OCI-LY7 (cell line): ENCODE results near the gene NAA15. TPM values are rescaled to one million over a fixed set of nuclear protein-coding genes. Genes with fewer than 3 reads are reported as not detected.

ENCODE experiments used
- BruUV-seq: library from RNA; stranded (reverse); fragments of 400-500 nt; replicated peaks from 2 replicates; lab custom pipeline; 2021; lab: Mats Ljungman, UMichigan
- CTCF ChIA-PET: fragments of 300-600 bp; sonication (Branson Sonifier 250); formaldehyde crosslinking; loops from one replicate; lab custom pipeline; 2022; ENCODE audit warnings: antibody characterized with exemption; ENCODE audit not compliant: unreplicated experiment; lab: Charles Lee
- POLR2A ChIA-PET: fragments of 300-600 bp; sonication (Branson Sonifier 250); formaldehyde crosslinking; loops from one replicate; lab custom pipeline; 2022; ENCODE audit warnings: antibody characterized with exemption; lab: Charles Lee
- DNase-seq: peaks from one replicate; pipeline ENCODE4 v3.0.0-alpha.2; 2015; ENCODE audit warnings: low spot score
- H2AFZ ChIP-seq: fragments of 200-600 bp; sonication (generic), shearing (Covaris generic); 2 replicates; pipeline ENCODE4 v1.6.1; 2014; ENCODE audit warnings: mild to moderate bottlenecking, antibody characterized with exemption, low read length, moderate library complexity
- H3K27ac ChIP-seq: fragments of 200-600 bp; sonication (generic); 2 replicates; pipeline ENCODE4 v1.5.1; 2014; ENCODE audit warnings: mixed run types, low read depth, mild to moderate bottlenecking, moderate library complexity, low read length, inconsistent platforms; ENCODE audit not compliant: poor library complexity, severe bottlenecking
- H3K36me3 ChIP-seq: fragments of 200-600 bp; sonication (generic); 2 replicates; pipeline ENCODE4 v1.6.1; 2014; ENCODE audit warnings: mild to moderate bottlenecking, antibody characterized with exemption, low read length, moderate library complexity, mixed read lengths; ENCODE audit not compliant: insufficient read depth
- H3K4me1 ChIP-seq: fragments of 200-600 bp; sonication (generic); 2 replicates; pipeline ENCODE4 v1.5.1; 2014; ENCODE audit warnings: mild to moderate bottlenecking, low read length; ENCODE audit not compliant: insufficient read depth, poor library complexity, severe bottlenecking
- H3K4me2 ChIP-seq: fragments of 200-600 bp; sonication (generic); 2 replicates; pipeline ENCODE4 v1.6.1; 2014; ENCODE audit warnings: mild to moderate bottlenecking, low read length
- H3K4me3 ChIP-seq: fragments of 200-600 bp; sonication (generic); 2 replicates; pipeline ENCODE4 v1.5.1; 2014; ENCODE audit warnings: mild to moderate bottlenecking, low read depth, low read length; ENCODE audit not compliant: poor library complexity, severe bottlenecking
- H3K79me2 ChIP-seq: fragments of 200-600 bp; sonication (generic); 2 replicates; pipeline ENCODE4 v1.6.1; 2016; ENCODE audit warnings: low read depth, mild to moderate bottlenecking, low read length, moderate library complexity, mixed read lengths; ENCODE audit not compliant: insufficient read depth
- H3K9me2 ChIP-seq: fragments of 200-600 bp; sonication (generic); 2 replicates; pipeline ENCODE4 v1.6.1; 2016; ENCODE audit warnings: mild to moderate bottlenecking, low read length, mixed read lengths; ENCODE audit not compliant: insufficient read depth
- H3K9me3 ChIP-seq: fragments of 200-600 bp; sonication (generic); 2 replicates; pipeline ENCODE4 v1.6.1; 2014; ENCODE audit warnings: mild to moderate bottlenecking, mixed run types, low read length, mixed read lengths
- H4K20me1 ChIP-seq: fragments of 200-600 bp; sonication (generic); 2 replicates; pipeline ENCODE4 v1.6.1; 2014; ENCODE audit warnings: mild to moderate bottlenecking, antibody characterized with exemption, low read length, moderate library complexity, mixed read lengths; ENCODE audit not compliant: insufficient read depth
- CTCF ChIP-seq: fragments of 200-600 bp; sonication (generic); conservative IDR thresholded peaks from 2 replicates; pipeline ENCODE4 v1.5.1; 2014; ENCODE audit warnings: mild to moderate bottlenecking, antibody characterized with exemption, low read length, moderate library complexity, mixed read lengths
- EZH2phosphoT487 ChIP-seq: fragments of 200-600 bp; sonication (generic); IDR thresholded peaks from 2 replicates; pipeline ENCODE4 v1.6.1; 2018; ENCODE audit warnings: low read depth, borderline replicate concordance, mild to moderate bottlenecking, mixed run types, antibody characterized with exemption, low read length, moderate library complexity, mixed read lengths
- intact Hi-C: fragments of 100-400 bp; cut with micrococcal nuclease; formaldehyde crosslinking; loops from one replicate; pipeline ENCODE4 v1.10.0; 2022; ENCODE audit not compliant: unreplicated experiment
- total RNA-seq, 2 experiments: library from RNA; depleted of rRNA in 1 of 2; stranded (reverse); fragments of >200 nt in 1 of 2; shearing (Covaris generic) in 1 of 2; gene quantifications; 2 replicates each; pipeline ENCODE4 v1.2.3, GENCODE V29; 2014 to 2022

NAA15 gene
- total RNA-seq, 2 experiments from 2014 or later, result 45.3 to 95.9 TPM

GRCh38 chr4:139266583-139267257, 34.6 kb upstream of the NAA15 start:
- ChIA-PET POLR2A (interaction anchor here (0.7 to 4.1 kb wide), 23 partner anchors 8 to 1552 kb away, joined by 3 to 24 read pairs (median 5); partner anchors contain the start of genes ELF2 and NAA15), CTCF (interaction anchor here (0.5 to 1.4 kb wide), 2 partner anchors 10 to 35 kb away, joined by 3 to 4 read pairs; no protein-coding TSS in a partner anchor)
- no TSS peak for BruUV-seq
- peak overlapping the region; percentile 93 for H2AFZ ChIP-seq
- peak overlapping the region; percentile 87 for H3K4me2 ChIP-seq
- peaks cover 39% of the 10 kb centered on the region for H3K4me1 ChIP-seq
- no peaks in the 10 kb centered on the region for H3K9me3 ChIP-seq
- DNase-seq, result peak; percentile 86
- H3K36me3 ChIP-seq, result no peaks in the 10 kb centered on the region
- H3K27ac ChIP-seq, result peak overlapping the region; percentile 78
- H3K9me2 ChIP-seq, result no peaks in the 10 kb centered on the region
- no peak for TF ChIP-seq EZH2phosphoT487
- TF ChIP-seq CTCF, result no peak
- no peaks in the 10 kb centered on the region for H4K20me1 ChIP-seq
- H3K4me3 ChIP-seq, result peak overlapping the region; percentile 68
- H3K79me2 ChIP-seq, result peaks cover 7% of the 10 kb centered on the region; the same call in 1 of the 2 replicates
- intact Hi-C loops, result loop anchor here (2.0 kb wide), 1 partner anchor 34 kb away; no protein-coding TSS in a partner anchor

- no peak for TF ChIP-seq EZH2phosphoT487
- no peak for TF ChIP-seq CTCF
- intact Hi-C loops, result loop anchor here (2.0 kb wide), 1 partner anchor 34 kb away; no protein-coding TSS in a partner anchor
- no TSS peak for BruUV-seq
- ChIA-PET POLR2A (interaction anchor here (1.0 to 4.1 kb wide), 9 partner anchors 11 to 35 kb away, joined by 3 to 24 read pairs (median 10); partner anchors contain the start of gene NAA15), CTCF (interaction anchor here (1.0 kb wide), 1 partner anchor 29 kb away, joined by 3 read pairs; no protein-coding TSS in a partner anchor)
- Histone ChIP-seq H3K9me2 (no peaks in the 10 kb centered on the region), H3K4me1 (peaks cover 39% of the 10 kb centered on the region), H3K4me3 (peak overlapping the region; percentile 68), H3K27ac (peak overlapping the region; percentile 78), H3K36me3 (no peaks in the 10 kb centered on the region), H2AFZ (peak overlapping the region; percentile 93), H3K9me3 (no peaks in the 10 kb centered on the region), H4K20me1 (no peaks in the 10 kb centered on the region), H3K4me2 (peak overlapping the region; percentile 87), H3K79me2 (peaks cover 7% of the 10 kb centered on the region; the same call in 1 of the 2 replicates)
- no peak for DNase-seq
Observed at GRCh38 chr4:139267301-139267700, 34.0 kb upstream of the NAA15 start.
